GM23248 (cell line): ENCODE results near the gene FRMD1.

ENCODE experiments used
- EZH2 ChIP-seq: fragments of 200-600 bp; sonication (generic); IDR thresholded peaks from 2 replicates; pipeline ENCODE4 v1.6.1; 2018; ENCODE audit warnings: antibody characterized with exemption, mild to moderate bottlenecking; ENCODE audit not compliant: insufficient read depth, poor library complexity, severe bottlenecking
- EZH2phosphoT487 ChIP-seq: fragments of 200-600 bp; sonication (generic); IDR thresholded peaks from 2 replicates; pipeline ENCODE4 v1.6.1; 2018; ENCODE audit warnings: antibody characterized with exemption, moderate library complexity, mild to moderate bottlenecking, low read depth; ENCODE audit not compliant: insufficient read depth

- TF ChIP-seq EZH2 (no peak), EZH2phosphoT487 (no peak)
These were observed 33.8 kb downstream of the FRMD1 start for GRCh38 chr6:168045141-168045691.
